Upper lobe of left lung (tissue), 4 donors: ENCODE measurements around the gene LARP7.

Source experiments
- POLR2A ChIP-seq, 4 donors: fragments of 450-650 bp; IDR thresholded peaks; one replicate each; pipeline ENCODE4 v1.5.1; 2016 to 2017; ENCODE audit warnings: antibody characterized with exemption in 4 of 4, mild to moderate bottlenecking in 2 of 4
- POLR2AphosphoS5 ChIP-seq, 2 donors: sonication (generic); formaldehyde crosslinking; IDR thresholded peaks; one replicate each; pipeline ENCODE4 v1.5.1; 2017; ENCODE audit warnings: antibody characterized with exemption in 2 of 2
- TF ChIP-seq, protein P1 (sequence below), 6 experiments: fragments of 450-650 bp in 4 of 6; fragments of 200-600 bp in 2 of 6; sonication (generic) in 2 of 6; IDR thresholded peaks; one replicate each; pipeline ENCODE4 v1.5.1; 2016 to 2019; ENCODE audit warnings: antibody characterized with exemption in 6 of 6

GRCh38 chr4:112652216-112652615 is 15.3 kb downstream of the LARP7 start:
- no peak for TF ChIP-seq POLR2A (IDR thresholded peaks at IDR 0.05)
- TF ChIP-seq, protein P1, sequence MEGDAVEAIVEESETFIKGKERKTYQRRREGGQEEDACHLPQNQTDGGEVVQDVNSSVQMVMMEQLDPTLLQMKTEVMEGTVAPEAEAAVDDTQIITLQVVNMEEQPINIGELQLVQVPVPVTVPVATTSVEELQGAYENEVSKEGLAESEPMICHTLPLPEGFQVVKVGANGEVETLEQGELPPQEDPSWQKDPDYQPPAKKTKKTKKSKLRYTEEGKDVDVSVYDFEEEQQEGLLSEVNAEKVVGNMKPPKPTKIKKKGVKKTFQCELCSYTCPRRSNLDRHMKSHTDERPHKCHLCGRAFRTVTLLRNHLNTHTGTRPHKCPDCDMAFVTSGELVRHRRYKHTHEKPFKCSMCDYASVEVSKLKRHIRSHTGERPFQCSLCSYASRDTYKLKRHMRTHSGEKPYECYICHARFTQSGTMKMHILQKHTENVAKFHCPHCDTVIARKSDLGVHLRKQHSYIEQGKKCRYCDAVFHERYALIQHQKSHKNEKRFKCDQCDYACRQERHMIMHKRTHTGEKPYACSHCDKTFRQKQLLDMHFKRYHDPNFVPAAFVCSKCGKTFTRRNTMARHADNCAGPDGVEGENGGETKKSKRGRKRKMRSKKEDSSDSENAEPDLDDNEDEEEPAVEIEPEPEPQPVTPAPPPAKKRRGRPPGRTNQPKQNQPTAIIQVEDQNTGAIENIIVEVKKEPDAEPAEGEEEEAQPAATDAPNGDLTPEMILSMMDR (IDR thresholded peaks at IDR 0.05): no peak
- no peak for TF ChIP-seq POLR2AphosphoS5 (IDR thresholded peaks at IDR 0.05)
